DND-41 (cell line): ENCODE measurements around the gene ELOA.

Source experiments
- ATAC-seq: fragments of 200-7000 bp; cut with Tn5 transposase; 3 replicates; pipeline ENCODE4 v1.9.1; 2021; ENCODE audit warnings: low read depth; ENCODE audit not compliant: insufficient read depth
- DNase-seq: peaks from one replicate; pipeline ENCODE4 v3.0.0-alpha.2; 2020
- H2AFZ ChIP-seq: 2 replicates; pipeline ENCODE4 v1.6.0; 2012; ENCODE audit warnings: low read depth, low read length
- H3K27ac ChIP-seq: 2 replicates; pipeline ENCODE4 v1.5.1; 2012; ENCODE audit warnings: low read length, inconsistent platforms
- H3K27me3 ChIP-seq: fragments of 200-600 bp; sonication (generic); 2 replicates; pipeline ENCODE4 v1.6.0; 2012; ENCODE audit warnings: low read length, mild to moderate bottlenecking, inconsistent platforms; ENCODE audit not compliant: insufficient read depth, poor library complexity
- H3K36me3 ChIP-seq: 2 replicates; pipeline ENCODE4 v1.5.1; 2012; ENCODE audit warnings: low read length, inconsistent platforms; ENCODE audit not compliant: insufficient read depth
- H3K4me1 ChIP-seq: 2 replicates; pipeline ENCODE4 v1.5.1; 2012; ENCODE audit warnings: mild to moderate bottlenecking, low read length; ENCODE audit not compliant: insufficient read depth
- H3K4me2 ChIP-seq: 2 replicates; pipeline ENCODE4 v1.6.0; 2012; ENCODE audit warnings: mild to moderate bottlenecking, moderate library complexity, low read length, inconsistent platforms; ENCODE audit not compliant: insufficient read depth
- H3K4me3 ChIP-seq, 2 experiments: fragments of 200-600 bp in 1 of 2; shearing (Covaris generic) in 1 of 2; 2 replicates each; pipeline ENCODE4 v1.5.1; 2012 to 2016; ENCODE audit warnings: inconsistent platforms in 2 of 2, low read length in 2 of 2, mild to moderate bottlenecking in 2 of 2, low read depth in 1 of 2, moderate library complexity in 1 of 2
- H3K79me2 ChIP-seq: 2 replicates; pipeline ENCODE4 v1.6.0; 2012; ENCODE audit warnings: low read length, inconsistent platforms; ENCODE audit not compliant: insufficient read depth
- H3K9ac ChIP-seq: 2 replicates; pipeline ENCODE4 v1.6.0; 2012; ENCODE audit warnings: low read depth, mild to moderate bottlenecking, inconsistent platforms, low read length, moderate library complexity
- H3K9me3 ChIP-seq: 2 replicates; pipeline ENCODE4 v1.5.1; 2012; ENCODE audit warnings: low read length, moderate library complexity, mild to moderate bottlenecking, inconsistent platforms; ENCODE audit not compliant: insufficient read depth, severe bottlenecking
- H4K20me1 ChIP-seq: 2 replicates; pipeline ENCODE4 v1.6.0; 2012; ENCODE audit warnings: low read length; ENCODE audit not compliant: insufficient read depth
- CTCF ChIP-seq: IDR thresholded peaks from 2 replicates; pipeline ENCODE4 v1.5.1; 2012; ENCODE audit warnings: borderline replicate concordance, low read length, moderate library complexity, mild to moderate bottlenecking; ENCODE audit not compliant: poor library complexity, severe bottlenecking; ENCODE audit errors: extremely low read depth
- EZH2 ChIP-seq: IDR thresholded peaks from 3 replicates; pipeline ENCODE4 v1.6.1; 2012; ENCODE audit warnings: borderline replicate concordance, low read depth, mild to moderate bottlenecking, moderate library complexity, low read length, inconsistent platforms; ENCODE audit not compliant: severe bottlenecking

Gene ELOA

GRCh38 chr1:23772854-23773242 is 29.6 kb downstream of the ELOA start:
- TF ChIP-seq EZH2 (no peak), CTCF (no peak)
- Histone ChIP-seq H3K27me3 (no peaks in the 10 kb centered on the region), H3K9ac (no peak overlapping the region), H3K36me3 (peaks cover 16% of the 10 kb centered on the region), H3K4me3 (no peak overlapping the region), H3K79me2 (peaks cover 19% of the 10 kb centered on the region), H3K4me1 (peaks cover 19% of the 10 kb centered on the region), H3K4me2 (no peak overlapping the region), H3K27ac (no peak overlapping the region), H3K9me3 (no peaks in the 10 kb centered on the region), H4K20me1 (no peaks in the 10 kb centered on the region), H2AFZ (no peak overlapping the region)
- ATAC-seq (no peak), DNase-seq (no peak)

DNA sequence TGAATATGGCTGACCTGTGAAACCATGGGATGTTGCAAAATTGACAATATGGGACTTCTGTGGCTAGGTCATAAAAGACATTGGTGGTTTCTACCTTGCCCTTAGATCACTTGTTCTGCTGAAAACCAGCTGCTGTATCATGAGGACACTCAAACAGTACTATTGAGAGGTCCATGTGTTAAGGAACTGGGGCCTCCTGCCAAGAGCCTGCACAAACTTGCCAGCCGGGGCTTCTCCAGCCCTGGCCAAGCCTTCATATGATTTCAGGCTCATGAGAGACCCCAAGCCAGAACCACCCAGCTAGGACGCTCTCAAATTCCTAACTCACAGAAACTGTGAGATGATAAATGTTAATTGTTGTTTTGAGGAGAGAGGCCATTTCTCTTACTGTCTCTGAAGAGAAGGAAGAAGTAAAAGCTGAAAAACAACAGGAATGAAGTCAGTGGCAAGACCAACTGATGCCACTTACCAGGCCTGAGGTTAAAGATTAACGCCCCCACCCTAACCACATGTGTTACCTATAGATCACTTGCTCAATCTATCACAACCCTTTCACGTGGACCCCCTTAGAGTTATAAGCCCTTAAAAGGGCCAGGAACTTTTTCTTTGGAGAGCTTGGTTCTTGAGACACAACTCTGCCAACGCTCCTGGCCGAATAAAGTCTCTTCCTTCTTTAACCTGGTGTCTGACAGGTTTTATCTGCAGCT is 31.1 kb downstream of the ELOA start:
- H3K4me2 ChIP-seq = no peak overlapping the region

GRCh38 chr1:23776217-23776616 is 32.9 kb downstream of the ELOA start:
- no peak overlapping the region for H3K9ac ChIP-seq
- peaks cover 51% of the 10 kb centered on the region for H3K79me2 ChIP-seq
- TF ChIP-seq EZH2 (no peak), CTCF (no peak)
- H3K36me3 ChIP-seq = peaks cover 22% of the 10 kb centered on the region
- H3K27me3 ChIP-seq = no peaks in the 10 kb centered on the region
- no peak overlapping the region for H3K4me3 ChIP-seq
- H2AFZ ChIP-seq = no peak overlapping the region
- peaks cover 36% of the 10 kb centered on the region for H3K4me1 ChIP-seq
- DNase-seq = no peak
- no peak overlapping the region for H3K27ac ChIP-seq
- peaks cover 15% of the 10 kb centered on the region for H4K20me1 ChIP-seq
- H3K9me3 ChIP-seq = no peaks in the 10 kb centered on the region
- no peak overlapping the region for H3K4me2 ChIP-seq
- ATAC-seq = no peak

More for the DNA sequence above, 31.1 kb downstream of the ELOA start:
- H3K9ac ChIP-seq = no peak overlapping the region
- peaks cover 33% of the 10 kb centered on the region for H3K79me2 ChIP-seq
- no peak overlapping the region for H3K4me3 ChIP-seq
- peaks cover 11% of the 10 kb centered on the region for H3K36me3 ChIP-seq
- H3K4me1 ChIP-seq = peaks cover 25% of the 10 kb centered on the region
- no peak for TF ChIP-seq CTCF
- TF ChIP-seq EZH2 = no peak
- ATAC-seq = no peak
- DNase-seq = no peak
- no peaks in the 10 kb centered on the region for H3K27me3 ChIP-seq
- H2AFZ ChIP-seq = no peak overlapping the region
- no peak overlapping the region for H3K27ac ChIP-seq
- peaks cover 8% of the 10 kb centered on the region for H4K20me1 ChIP-seq
- no peaks in the 10 kb centered on the region for H3K9me3 ChIP-seq
